ACC112 (cell line): Measurements from ENCODE around the gene SLC15A1.

Source experiments
- H2AFZ ChIP-seq: fragments of 200-600 bp; sonication (generic); one replicate; pipeline ENCODE4 v1.6.0; 2017; ENCODE audit warnings: antibody characterized with exemption, low read length; ENCODE audit not compliant: unreplicated experiment
- H3K27ac ChIP-seq: fragments of 200-600 bp; sonication (generic); 2 replicates; pipeline ENCODE4 v1.5.1; 2014; ENCODE audit warnings: low read depth, mild to moderate bottlenecking, antibody characterized with exemption, low read length, moderate library complexity
- H3K27me3 ChIP-seq: fragments of 200-600 bp; sonication (generic); 2 replicates; pipeline ENCODE4 v1.6.1; 2014; ENCODE audit warnings: mild to moderate bottlenecking, antibody characterized with exemption, low read length, moderate library complexity, mixed read lengths; ENCODE audit not compliant: insufficient read depth
- H3K36me3 ChIP-seq: fragments of 200-600 bp; sonication (generic); 2 replicates; pipeline ENCODE4 v1.6.1; 2016; ENCODE audit warnings: mild to moderate bottlenecking, antibody characterized with exemption, low read length, moderate library complexity, mixed read lengths; ENCODE audit not compliant: insufficient read depth
- H3K4me1 ChIP-seq: fragments of 200-600 bp; sonication (generic); one replicate; pipeline ENCODE4 v1.6.1; 2016; ENCODE audit warnings: low read length, mixed read lengths; ENCODE audit not compliant: insufficient read depth, unreplicated experiment, control insufficient read depth
- H3K4me3 ChIP-seq: fragments of 200-600 bp; sonication (generic); 2 replicates; pipeline ENCODE4 v1.5.1; 2014; ENCODE audit warnings: mild to moderate bottlenecking, low read depth, low read length
- H3K79me2 ChIP-seq: fragments of 200-600 bp; sonication (generic); one replicate; pipeline ENCODE4 v1.6.0; 2016; ENCODE audit warnings: low read length; ENCODE audit not compliant: control insufficient read depth, unreplicated experiment, insufficient read depth

Gene SLC15A1, protein sequence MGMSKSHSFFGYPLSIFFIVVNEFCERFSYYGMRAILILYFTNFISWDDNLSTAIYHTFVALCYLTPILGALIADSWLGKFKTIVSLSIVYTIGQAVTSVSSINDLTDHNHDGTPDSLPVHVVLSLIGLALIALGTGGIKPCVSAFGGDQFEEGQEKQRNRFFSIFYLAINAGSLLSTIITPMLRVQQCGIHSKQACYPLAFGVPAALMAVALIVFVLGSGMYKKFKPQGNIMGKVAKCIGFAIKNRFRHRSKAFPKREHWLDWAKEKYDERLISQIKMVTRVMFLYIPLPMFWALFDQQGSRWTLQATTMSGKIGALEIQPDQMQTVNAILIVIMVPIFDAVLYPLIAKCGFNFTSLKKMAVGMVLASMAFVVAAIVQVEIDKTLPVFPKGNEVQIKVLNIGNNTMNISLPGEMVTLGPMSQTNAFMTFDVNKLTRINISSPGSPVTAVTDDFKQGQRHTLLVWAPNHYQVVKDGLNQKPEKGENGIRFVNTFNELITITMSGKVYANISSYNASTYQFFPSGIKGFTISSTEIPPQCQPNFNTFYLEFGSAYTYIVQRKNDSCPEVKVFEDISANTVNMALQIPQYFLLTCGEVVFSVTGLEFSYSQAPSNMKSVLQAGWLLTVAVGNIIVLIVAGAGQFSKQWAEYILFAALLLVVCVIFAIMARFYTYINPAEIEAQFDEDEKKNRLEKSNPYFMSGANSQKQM

DNA sequence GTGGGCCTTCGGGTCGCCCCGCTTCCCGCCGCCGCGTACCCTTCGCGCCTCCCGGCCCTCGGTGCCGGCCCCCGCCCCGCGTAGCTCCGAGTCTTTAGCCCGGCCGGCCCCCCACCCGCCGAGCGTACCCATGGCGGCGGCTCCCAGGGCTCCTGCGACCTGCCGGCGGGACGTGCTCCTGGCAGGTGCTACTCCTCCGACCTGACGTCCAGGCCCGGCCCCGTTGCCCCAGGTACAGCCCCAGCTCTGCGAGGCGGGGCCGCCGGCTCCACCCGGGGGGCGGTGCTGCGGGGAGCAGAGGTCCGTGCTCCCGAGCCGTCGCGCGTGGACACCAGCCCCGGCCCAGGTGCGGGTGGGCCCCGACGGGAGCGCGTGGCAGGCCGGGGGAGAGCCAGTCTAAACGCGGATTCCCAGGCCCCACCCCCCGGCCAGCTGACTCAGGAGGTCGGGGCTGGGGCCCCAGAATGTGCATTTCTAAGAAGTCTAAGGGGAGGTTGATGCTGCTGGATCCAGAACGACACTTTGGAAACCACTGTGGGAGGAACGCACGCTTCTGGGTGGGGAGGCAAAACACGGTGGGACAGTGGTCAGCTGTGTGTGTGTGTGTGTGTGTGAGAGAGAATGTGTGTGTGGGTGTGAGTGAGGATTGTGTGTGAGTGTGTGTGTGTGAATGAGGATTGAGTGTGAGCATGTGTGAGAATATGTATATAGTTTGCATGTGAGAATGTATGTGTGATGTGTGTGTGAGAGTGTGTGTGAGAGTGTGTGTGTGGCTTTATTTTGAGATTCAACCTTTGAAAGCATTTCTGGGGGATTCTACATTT is at the start of gene SLC15A1:
Gene SLC15A1 (minus strand): TSS at position 206 of the 824 bp plus-strand sequence. CDS start 74 bp downstream, at position 132.
- Histone ChIP-seq H3K4me1 (no peaks in the 10 kb centered on the region), H3K27me3 (peaks cover 40% of the 10 kb centered on the region), H3K79me2 (no peaks in the 10 kb centered on the region), H3K27ac (no peak within 1 kb of the TSS), H3K36me3 (no peaks in the 10 kb centered on the region), H3K4me3 (peak within 1 kb of the TSS; percentile 57), H2AFZ (no peak within 1 kb of the TSS)

DNA sequence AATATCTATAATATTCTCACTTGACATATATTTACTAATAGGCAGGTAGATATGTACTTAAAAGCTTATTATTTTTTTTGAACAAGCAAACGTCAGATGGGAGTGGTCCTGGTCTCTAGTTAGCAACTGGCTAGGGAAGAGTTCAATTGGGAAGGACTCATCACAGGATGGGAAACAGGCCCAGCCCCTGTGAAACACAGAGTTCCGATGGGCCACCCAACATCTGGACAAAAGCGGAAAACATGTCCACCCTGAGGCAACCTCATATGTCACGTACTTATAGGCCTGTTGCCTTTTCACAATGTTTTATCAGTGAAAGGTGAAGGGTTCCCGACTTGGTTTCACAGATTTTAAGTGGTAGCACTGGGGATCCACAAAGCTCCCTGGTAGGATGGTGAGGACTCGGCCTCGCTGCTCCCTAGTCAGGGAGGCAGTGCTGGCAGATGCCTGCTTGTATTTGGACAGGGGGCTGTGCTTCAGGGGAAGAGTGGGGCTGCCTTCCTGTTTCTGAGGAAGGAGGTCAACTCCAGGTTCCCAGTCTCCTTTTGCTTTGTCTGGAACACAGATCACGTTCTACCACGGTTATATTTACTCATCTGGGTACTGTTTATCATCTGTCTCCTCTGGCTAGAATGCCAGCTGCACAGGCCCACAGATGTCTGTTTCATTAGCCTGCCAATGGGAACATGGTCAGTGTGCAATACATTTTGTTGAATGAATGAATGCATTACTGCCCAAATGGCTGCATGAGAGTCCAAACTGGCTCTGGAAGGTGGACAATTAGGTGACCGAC is 49.4 kb upstream of the SLC15A1 start:
- peaks cover 11% of the 10 kb centered on the region for H3K4me1 ChIP-seq
- no peaks in the 10 kb centered on the region for H3K79me2 ChIP-seq
- no peak overlapping the region for H3K27ac ChIP-seq
- no peaks in the 10 kb centered on the region for H3K36me3 ChIP-seq
- no peak overlapping the region for H2AFZ ChIP-seq
- H3K27me3 ChIP-seq: no peaks in the 10 kb centered on the region
- no peak overlapping the region for H3K4me3 ChIP-seq

DNA sequence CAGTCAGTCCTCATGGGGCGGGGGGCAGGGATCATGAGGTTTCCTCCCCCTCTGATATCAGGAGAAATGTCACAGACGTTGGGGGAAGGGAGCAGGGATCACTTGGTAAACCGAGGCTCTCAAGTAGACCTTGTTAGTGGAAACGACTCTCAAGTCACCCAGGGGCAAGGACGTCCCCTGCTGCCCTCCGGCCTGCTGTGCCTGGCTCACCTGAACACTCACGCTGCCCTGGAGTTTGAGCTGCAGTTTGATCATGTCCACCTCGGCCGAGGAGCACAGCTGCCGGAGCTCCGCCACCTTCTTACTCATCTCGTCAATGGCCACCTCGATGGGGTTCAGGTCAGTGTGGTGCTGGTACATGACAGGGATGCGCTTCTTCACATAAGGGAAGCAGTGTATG is 47.6 kb upstream of the SLC15A1 start:
- Histone ChIP-seq H3K79me2 (no peaks in the 10 kb centered on the region), H3K4me1 (peaks cover 11% of the 10 kb centered on the region), H3K27ac (no peak overlapping the region), H3K36me3 (no peaks in the 10 kb centered on the region), H3K27me3 (no peaks in the 10 kb centered on the region), H3K4me3 (no peak overlapping the region), H2AFZ (no peak overlapping the region)

DNA sequence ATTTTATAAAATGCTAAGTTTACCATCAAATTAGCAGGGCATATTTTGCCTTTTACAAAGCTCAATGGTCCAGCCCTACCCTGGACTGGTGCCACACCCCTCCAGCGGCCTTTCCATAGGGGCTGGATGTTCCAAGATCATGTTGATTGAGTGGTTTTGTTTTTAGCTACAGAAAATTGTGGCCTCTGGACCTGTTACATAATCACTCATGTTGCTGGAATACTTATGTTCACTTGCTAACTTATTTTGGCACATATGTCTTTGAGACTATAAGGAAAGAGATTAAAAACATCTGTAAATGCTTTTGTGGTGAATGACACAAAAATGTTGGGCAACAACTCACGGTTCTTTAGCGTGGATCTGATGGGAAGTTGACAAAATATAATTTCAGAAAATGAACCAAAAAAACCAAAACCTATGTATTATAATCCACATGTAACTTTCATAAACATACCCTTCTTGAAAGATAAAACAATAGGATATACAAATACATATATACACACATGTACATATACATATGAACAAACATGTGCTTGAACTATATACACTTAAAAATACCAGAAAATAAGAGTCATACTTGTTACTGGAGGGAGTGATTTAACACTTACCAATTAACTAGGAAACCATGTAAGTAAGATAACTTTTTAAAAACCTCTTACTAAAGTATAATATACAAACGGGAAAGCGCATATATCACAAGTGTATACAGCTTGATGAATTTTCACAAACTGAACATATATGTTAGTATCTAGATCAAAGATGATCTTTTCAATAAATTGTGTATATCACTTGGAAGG is 46.6 kb upstream of the SLC15A1 start:
- Histone ChIP-seq H3K27ac (0 out of 2 replicates have a peak overlapping the region, but pooled peaks have one; percentile 3), H3K79me2 (no peaks in the 10 kb centered on the region), H3K36me3 (no peaks in the 10 kb centered on the region), H3K4me1 (peaks cover 11% of the 10 kb centered on the region), H3K27me3 (no peaks in the 10 kb centered on the region), H3K4me3 (no peak overlapping the region), H2AFZ (no peak overlapping the region)

DNA sequence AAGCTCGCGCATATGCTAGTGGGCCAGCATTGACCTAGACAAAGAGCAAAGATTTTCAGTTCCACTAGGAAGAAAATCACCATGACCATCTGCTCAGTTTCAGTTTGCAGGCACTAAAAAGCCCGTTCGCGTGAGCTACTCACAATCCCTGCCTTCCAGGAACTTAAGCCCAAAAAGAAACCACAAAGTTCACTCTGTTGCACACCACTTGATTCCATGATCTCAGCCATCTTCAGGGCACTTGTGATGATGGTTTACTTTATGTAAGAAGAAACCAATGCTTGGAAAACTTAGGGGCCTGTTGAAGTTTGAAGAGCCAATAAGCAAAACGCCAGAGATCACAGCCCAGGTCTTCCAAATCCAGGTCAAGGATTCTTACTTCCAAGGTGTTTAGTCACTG is 45.0 kb upstream of the SLC15A1 start:
- Histone ChIP-seq H3K79me2 (no peaks in the 10 kb centered on the region), H2AFZ (no peak overlapping the region), H3K4me3 (no peak overlapping the region), H3K4me1 (peaks cover 11% of the 10 kb centered on the region), H3K27me3 (no peaks in the 10 kb centered on the region), H3K36me3 (no peaks in the 10 kb centered on the region), H3K27ac (no peak overlapping the region)

DNA sequence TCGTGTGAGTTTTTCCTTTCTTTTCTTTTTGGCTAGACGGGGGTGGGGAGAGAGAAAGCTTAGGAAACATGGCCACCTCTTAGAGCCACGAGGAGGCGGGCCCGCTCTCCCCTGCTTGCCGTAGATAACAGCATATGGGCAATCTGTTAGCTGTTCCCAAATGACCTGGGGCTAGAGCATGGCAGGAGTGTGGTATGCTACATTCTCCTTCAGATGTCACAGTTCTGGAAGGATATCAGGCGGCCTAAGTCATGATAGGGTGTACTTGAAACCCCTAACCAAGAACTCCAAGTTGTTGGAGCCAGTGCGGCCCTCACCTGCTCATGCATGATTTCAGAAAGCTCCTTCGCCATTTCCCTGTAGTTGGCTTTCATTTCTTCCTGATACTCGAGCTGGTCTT is 44.3 kb upstream of the SLC15A1 start:
- Histone ChIP-seq H2AFZ (no peak overlapping the region), H3K4me1 (peaks cover 11% of the 10 kb centered on the region), H3K27ac (no peak overlapping the region), H3K79me2 (no peaks in the 10 kb centered on the region), H3K27me3 (no peaks in the 10 kb centered on the region), H3K4me3 (no peak overlapping the region), H3K36me3 (no peaks in the 10 kb centered on the region)

DNA sequence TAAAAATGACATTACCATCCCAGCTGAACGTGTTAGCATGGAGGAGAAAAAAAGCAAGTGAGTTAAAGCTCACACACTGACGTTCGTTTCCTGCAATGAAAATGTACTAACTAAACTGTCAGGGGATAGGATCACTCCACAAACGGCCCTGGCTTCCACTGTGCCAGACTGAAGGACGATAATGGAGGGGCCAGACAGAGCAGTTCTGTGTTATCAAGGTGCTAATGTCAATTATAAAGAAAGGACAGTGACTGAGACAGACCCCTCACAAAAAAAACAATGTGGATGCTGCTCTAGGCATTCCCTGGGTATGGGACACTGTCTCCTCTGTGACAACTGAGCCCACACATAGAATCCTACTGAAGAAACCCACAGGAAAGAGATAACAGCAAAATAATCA is 43.7 kb upstream of the SLC15A1 start:
- H2AFZ ChIP-seq: no peak overlapping the region
- H3K27ac ChIP-seq: no peak overlapping the region
- peaks cover 11% of the 10 kb centered on the region for H3K4me1 ChIP-seq
- H3K36me3 ChIP-seq: no peaks in the 10 kb centered on the region
- H3K4me3 ChIP-seq: no peak overlapping the region
- no peaks in the 10 kb centered on the region for H3K27me3 ChIP-seq
- no peaks in the 10 kb centered on the region for H3K79me2 ChIP-seq

DNA sequence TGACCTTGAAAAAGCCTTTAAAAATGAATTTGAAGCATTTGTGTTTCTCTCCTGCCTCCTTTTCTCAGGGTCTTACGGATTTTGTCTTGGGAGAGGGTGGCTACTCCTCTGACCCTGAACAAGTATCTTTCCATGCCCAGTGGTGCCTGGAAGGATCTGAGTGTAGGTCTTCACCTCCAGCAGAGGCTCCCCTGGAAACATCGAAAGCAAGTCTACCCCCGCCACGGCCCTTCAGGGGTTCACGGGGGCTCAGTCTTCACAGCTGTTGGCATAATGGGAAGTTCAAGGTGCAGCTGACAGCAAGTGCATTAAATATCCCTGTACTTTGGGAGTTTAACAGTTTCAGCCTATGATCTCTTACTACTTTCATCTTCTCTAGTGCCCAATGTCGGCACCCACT is 42.7 kb upstream of the SLC15A1 start:
- H3K79me2 ChIP-seq: no peaks in the 10 kb centered on the region
- peaks cover 11% of the 10 kb centered on the region for H3K4me1 ChIP-seq
- no peak overlapping the region for H3K27ac ChIP-seq
- no peaks in the 10 kb centered on the region for H3K36me3 ChIP-seq
- H2AFZ ChIP-seq: no peak overlapping the region
- H3K4me3 ChIP-seq: no peak overlapping the region
- no peaks in the 10 kb centered on the region for H3K27me3 ChIP-seq

DNA sequence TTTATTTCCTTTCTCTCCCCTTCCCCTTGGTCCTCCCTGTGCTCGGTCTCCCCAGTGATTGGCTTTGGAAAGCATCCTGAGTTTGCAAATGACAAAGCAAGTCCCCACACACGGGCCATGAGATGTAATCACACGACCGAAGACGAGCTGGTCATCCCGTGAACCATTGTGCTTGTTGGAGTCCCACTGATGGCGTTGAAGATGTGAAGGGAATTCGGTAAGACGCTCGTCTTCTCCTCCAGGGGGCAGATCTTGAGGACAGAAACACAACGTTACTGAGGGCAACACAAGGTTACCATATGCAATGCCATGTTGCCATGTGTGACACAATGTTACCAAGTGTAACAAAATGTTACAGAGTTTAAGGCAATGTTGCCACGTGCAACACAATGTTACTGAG is 42.0 kb upstream of the SLC15A1 start:
- Histone ChIP-seq H3K79me2 (no peaks in the 10 kb centered on the region), H3K4me3 (no peak overlapping the region), H3K27ac (no peak overlapping the region), H3K4me1 (peaks cover 11% of the 10 kb centered on the region), H2AFZ (no peak overlapping the region), H3K36me3 (no peaks in the 10 kb centered on the region), H3K27me3 (no peaks in the 10 kb centered on the region)
